Endothelial cell of umbilical vein (primary cell): ENCODE results near the gene NDUFB4. TPM values are rescaled to one million over a fixed set of nuclear protein-coding genes. Genes with fewer than 3 reads are reported as not detected.

ENCODE experiments used
- Bru-seq: library from RNA; stranded (reverse); fragments of 400-500 nt; gene quantifications from one replicate; lab custom pipeline; 2021; lab: Mats Ljungman, UMichigan
- BruChase-seq, 2 experiments: library from RNA; stranded (reverse); fragments of 400-500 nt; gene quantifications; one replicate each; lab custom pipeline; 2021; lab: Mats Ljungman, UMichigan
- BruUV-seq: library from RNA; stranded (reverse); fragments of 400-500 nt; replicated peaks from 2 replicates; lab custom pipeline; 2021; lab: Mats Ljungman, UMichigan
- CTCF ChIA-PET: fragments of 300-600, 350-600 bp; sonication (Branson Sonifier 250); formaldehyde crosslinking; loops from one replicate; lab custom pipeline; 2021; ENCODE audit warnings: antibody characterized with exemption, inconsistent platforms; lab: Charles Lee
- POLR2A ChIA-PET: fragments of 300-600, 350-600 bp; sonication (Branson Sonifier 250); formaldehyde crosslinking; loops from one replicate; lab custom pipeline; 2021; ENCODE audit warnings: antibody characterized with exemption, inconsistent platforms; lab: Charles Lee
- DNase-seq: peaks from one replicate; pipeline ENCODE4 v3.0.0-alpha.2; 2011; ENCODE audit warnings: low read depth, low spot score
- FAIRE-seq: peaks from 2 replicates; lab custom pipeline; 2011; peaks lifted over from hg19 to GRCh38; lab: Jason Lieb, UNC
- H2AFZ ChIP-seq: 2 replicates; pipeline ENCODE4 v1.6.0; 2012; ENCODE audit warnings: low read depth, low read length, control low read depth, inconsistent platforms
- H3K27ac ChIP-seq: 2 replicates; pipeline ENCODE4 v1.5.1; 2011; ENCODE audit warnings: low read depth, mild to moderate bottlenecking, control low read depth, low read length, moderate library complexity; ENCODE audit not compliant: insufficient read depth
- H3K27me3 ChIP-seq, 2 experiments: 2 replicates each; pipeline versions ENCODE4 v1.6.0 to v1.6.1; 2011; ENCODE audit warnings: low read length in 2 of 2, mixed read lengths in 1 of 2; ENCODE audit not compliant: control insufficient read depth in 2 of 2, insufficient read depth in 2 of 2
- H3K36me3 ChIP-seq, 2 experiments: 2 replicates in 1 of 2; 3 replicates in 1 of 2; pipeline ENCODE4 v1.5.1; 2011; ENCODE audit warnings: low read length in 2 of 2, mild to moderate bottlenecking in 1 of 2, moderate library complexity in 1 of 2; ENCODE audit not compliant: control insufficient read depth in 2 of 2, insufficient read depth in 2 of 2; ENCODE audit errors: extremely low read depth in 1 of 2
- H3K4me1 ChIP-seq: 3 replicates; pipeline ENCODE4 v1.5.1; 2011; ENCODE audit warnings: mild to moderate bottlenecking, low read length; ENCODE audit not compliant: control insufficient read depth, insufficient read depth; ENCODE audit errors: extremely low read depth
- H3K4me2 ChIP-seq: 2 replicates; pipeline ENCODE4 v1.6.1; 2011; ENCODE audit warnings: low read length, control low read depth, mixed read lengths; ENCODE audit not compliant: insufficient read depth
- H3K4me3 ChIP-seq, 3 experiments: fragments of 200-600 bp in 1 of 3; sonication (generic), shearing (Covaris generic) in 1 of 3; replicated peaks in 1 of 3; 2 replicates each; pipeline ENCODE4 v1.5.1; 2011 to 2016; ENCODE audit warnings: control low read depth in 3 of 3, low read length in 3 of 3, mild to moderate bottlenecking in 2 of 3, inconsistent platforms in 1 of 3, low read depth in 1 of 3, moderate library complexity in 1 of 3; ENCODE audit not compliant: insufficient read depth in 1 of 3
- H3K79me2 ChIP-seq: 2 replicates; pipeline ENCODE4 v1.6.0; 2012; ENCODE audit warnings: low read length, inconsistent platforms; ENCODE audit not compliant: control insufficient read depth, insufficient read depth
- H3K9ac ChIP-seq: replicated peaks from 2 replicates; pipeline ENCODE3; 2011; ENCODE audit warnings: low read length, control low read depth; ENCODE audit not compliant: insufficient read depth; ENCODE audit errors: extremely low read depth
- H3K9me1 ChIP-seq: replicated peaks from 3 replicates; pipeline ENCODE4 v1.6.0; 2011; ENCODE audit warnings: mild to moderate bottlenecking, low read length; ENCODE audit not compliant: control insufficient read depth, insufficient read depth; ENCODE audit errors: extremely low read depth
- H3K9me3 ChIP-seq: replicated peaks from 2 replicates; pipeline ENCODE4 v1.5.1; 2012; ENCODE audit warnings: low read length, inconsistent platforms; ENCODE audit not compliant: control insufficient read depth, insufficient read depth
- H4K20me1 ChIP-seq: replicated peaks from 2 replicates; pipeline ENCODE3; 2011; ENCODE audit warnings: mild to moderate bottlenecking, low read length; ENCODE audit not compliant: control insufficient read depth, insufficient read depth; ENCODE audit errors: extremely low read depth
- CTCF ChIP-seq, 2 donors: IDR thresholded peaks; 1 replicate in 1 of 2; 2 replicates in 1 of 2; pipeline ENCODE4 v1.5.1; 2011; ENCODE audit warnings: low read length in 2 of 2, mild to moderate bottlenecking in 2 of 2, moderate library complexity in 2 of 2, control low read depth in 1 of 2, inconsistent platforms in 1 of 2, low read depth in 1 of 2; ENCODE audit not compliant: insufficient read depth in 1 of 2; ENCODE audit errors: extremely low read depth in 1 of 2
- EZH2 ChIP-seq: IDR thresholded peaks from 2 replicates; pipeline ENCODE4 v1.6.1; 2012; ENCODE audit warnings: borderline replicate concordance, low read depth, mild to moderate bottlenecking, moderate library complexity, low read length, inconsistent platforms; ENCODE audit not compliant: severe bottlenecking
- FOS ChIP-seq: IDR thresholded peaks from 2 replicates; pipeline ENCODE4 v1.6.1; 2011; ENCODE audit warnings: mild to moderate bottlenecking, low read length, moderate library complexity, borderline replicate concordance; ENCODE audit not compliant: insufficient read depth
- GATA2 ChIP-seq: IDR thresholded peaks from 2 replicates; pipeline ENCODE4 v1.7.0; 2011; ENCODE audit warnings: low read depth, mild to moderate bottlenecking, moderate library complexity, mixed read lengths, low read length; ENCODE audit not compliant: insufficient read length, insufficient read depth
- JUN ChIP-seq: IDR thresholded peaks from 2 replicates; pipeline ENCODE4 v1.6.1; 2011; ENCODE audit warnings: borderline replicate concordance, low read depth; ENCODE audit not compliant: insufficient read length, insufficient read depth
- MYC ChIP-seq: IDR thresholded peaks from one replicate; pipeline ENCODE4 v1.6.1; 2011; ENCODE audit warnings: mild to moderate bottlenecking, low read depth, low read length
- POLR2A ChIP-seq: IDR thresholded peaks from 2 replicates; pipeline ENCODE4 v1.6.1; 2012; ENCODE audit warnings: low read depth, mild to moderate bottlenecking, control low read depth, low read length
- POLR2AphosphoS5 ChIP-seq: IDR thresholded peaks from 2 replicates; pipeline ENCODE4 v1.6.1; 2012; ENCODE audit warnings: low read depth, mild to moderate bottlenecking, control low read depth, low read length, moderate library complexity; ENCODE audit not compliant: insufficient read depth
- dilution Hi-C: fragments of 300-500 bp; cut with MboI; formaldehyde crosslinking; loops from one replicate; pipeline ENCODE4 v1.15.0; 2019; ENCODE audit warnings: low sequenced_read_pairs; ENCODE audit not compliant: extremely low pct_ligation_motif_present
- intact Hi-C: fragments of 100-400 bp; cut with micrococcal nuclease; formaldehyde crosslinking; loops from one replicate; pipeline ENCODE4 v1.10.0; 2022
- long read RNA-seq: library from polyadenylated mRNA; stranded (forward); transcript quantifications from one replicate; pipeline ENCODE4 v2.0.0, GENCODE V29; 2021
- polyA minus RNA-seq, 3 experiments: library from RNA; depleted of rRNA, polyadenylated mRNA; stranded (reverse); fragments of >200 nt; gene quantifications; 1 replicate in 1 of 3; 2 replicates in 2 of 3; pipeline ENCODE4 v1.2.3, GENCODE V29; 2011
- polyA plus RNA-seq, 4 experiments: library from polyadenylated mRNA; depleted of rRNA in 3 of 4; stranded (reverse) in 3 of 4; unstranded in 1 of 4; fragments of >200 nt; gene quantifications; 2 replicates each; pipeline versions ENCODE4 v1.2.1 to v1.2.3, GENCODE V29; 2011 to 2012; ENCODE audit warnings: missing spikeins in 1 of 4
- total RNA-seq: library from RNA; stranded (reverse); gene quantifications from 2 replicates; pipeline ENCODE4 v1.2.3, GENCODE V29; 2021
- TF ChIP-seq, protein P1 (sequence below): IDR thresholded peaks from 2 replicates; pipeline ENCODE4 v1.6.1; 2011; ENCODE audit not compliant: insufficient read depth, insufficient read length

NDUFB4 gene
- total RNA-seq (140 TPM in 2 replicates), polyA plus RNA-seq (191 and 210 TPM in 2 replicates), polyA minus RNA-seq (82.7 and 87.0 TPM in 2 replicates), Bru-seq, nascent RNA (percentile 94 among the genes with signal in this experiment), BruChase-seq, experiment 1, labeled RNA remaining after a 6-hour chase (percentile 97 among the genes with signal in this experiment), BruChase-seq, experiment 2, labeled RNA remaining after a 2-hour chase (percentile 94 among the genes with signal in this experiment)
- polyA plus RNA-seq (2011; cell fraction: cytosol; rRNA removed), result 343 and 356 TPM in 2 replicates
- polyA plus RNA-seq (2011; cell fraction: nucleus; rRNA removed), result 127 and 147 TPM in 2 replicates
- polyA plus RNA-seq (2012), result 140 and 175 TPM in 2 replicates
- polyA minus RNA-seq (2011; cell fraction: cytosol; rRNA and poly(A)+ RNA removed), result 186 TPM
- 38.2 and 42.2 TPM in 2 replicates for polyA minus RNA-seq (2011; cell fraction: nucleus; rRNA and poly(A)+ RNA removed)
- long read RNA-seq, transcript NDUFB4-206 (2 exons, 425 nt), result minor isoform, 17 of 478 reads
- long read RNA-seq, transcript NDUFB4-201 (3 exons, 671 nt), result major isoform, 441 of 478 reads
- long read RNA-seq, transcript NDUFB4-204 (3 exons, 558 nt), result minor isoform, 5 of 478 reads
- long read RNA-seq, partial matches to known transcripts, result 0 of 478 reads
- long read RNA-seq, other reads (novel, unspliced or antisense), result 14 of 478 reads

DNA sequence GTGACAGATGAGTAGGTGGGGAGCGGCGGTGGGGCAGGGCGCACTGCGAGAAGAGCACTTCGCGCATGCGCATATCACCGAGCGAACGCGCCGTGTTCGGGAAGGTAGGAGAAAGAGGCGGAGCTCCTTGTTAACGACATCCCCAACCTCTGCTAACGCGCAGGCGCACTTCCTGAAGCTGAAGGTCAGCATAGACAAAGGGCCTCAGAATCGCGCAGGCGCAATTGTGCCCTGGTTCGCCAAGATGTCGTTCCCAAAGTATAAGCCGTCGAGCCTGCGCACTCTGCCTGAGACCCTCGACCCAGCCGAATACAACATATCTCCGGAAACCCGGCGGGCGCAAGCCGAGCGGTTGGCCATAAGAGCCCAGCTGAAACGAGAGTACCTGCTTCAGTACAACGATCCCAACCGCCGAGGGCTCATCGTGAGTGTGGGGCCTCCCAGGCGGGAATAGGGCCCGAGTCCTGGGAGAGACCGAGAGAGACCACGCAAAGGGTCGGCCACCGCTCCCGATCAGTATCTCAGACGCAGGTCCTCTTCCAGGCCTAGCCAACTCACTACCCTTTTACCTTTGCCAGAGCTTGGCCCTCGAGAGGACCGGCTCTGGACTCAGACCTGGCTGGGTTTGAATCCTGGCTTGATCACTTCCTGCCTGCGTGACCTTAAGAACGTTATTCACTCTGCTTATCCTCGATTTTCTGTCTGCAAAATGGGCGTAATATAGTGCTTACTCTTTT, at the start of gene NDUFB4:
Gene NDUFB4 (plus strand): TSS at position 221 of the 737 bp plus-strand sequence. CDS start 24 bp downstream, at position 245.
- Histone ChIP-seq H3K9me1 (no peaks in the 10 kb centered on the region), H2AFZ (peak within 1 kb of the TSS; percentile 76), H3K79me2 (peaks cover 36% of the 10 kb centered on the region), H4K20me1 (no peaks in the 10 kb centered on the region), H3K27ac (peak within 1 kb of the TSS; percentile 83), H3K4me2 (peak within 1 kb of the TSS; percentile 88), H3K9ac (peak within 1 kb of the TSS; percentile 94), H3K4me1 (peaks cover 6% of the 10 kb centered on the region), H3K4me3 (peak within 1 kb of the TSS; percentile 50 to 88 (median 81)), H3K27me3 (no peaks in the 10 kb centered on the region), H3K36me3 (peaks cover 2 to 6% of the 10 kb centered on the region in 2 experiments), H3K9me3 (no peaks in the 10 kb centered on the region)
- TSS peak; percentile 77 for BruUV-seq
- peak; percentile 99 for FAIRE-seq
- DNase-seq, result peak; percentile 99
- TF ChIP-seq FOS (no peak), GATA2 (peak; percentile 28), JUN (no peak), MYC (no peak), POLR2A (peak; percentile 95), EZH2 (no peak), POLR2AphosphoS5 (peak; percentile 89), CTCF (IDR thresholded peaks at IDR 0.05; ENCODE audit: extremely low read depth in 1 of 2, insufficient read depth in 1 of 2, low read depth in 1 of 2, low read length in 2 of 2) (no peak)
- TF ChIP-seq, protein P1, sequence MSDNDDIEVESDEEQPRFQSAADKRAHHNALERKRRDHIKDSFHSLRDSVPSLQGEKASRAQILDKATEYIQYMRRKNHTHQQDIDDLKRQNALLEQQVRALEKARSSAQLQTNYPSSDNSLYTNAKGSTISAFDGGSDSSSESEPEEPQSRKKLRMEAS, result no peak
- CTCF ChIA-PET, result interaction anchor here (0.9 to 4.6 kb wide), 10 partner anchors 24 to 199 kb away, joined by 3 to 39 read pairs (median 5); no protein-coding TSS in a partner anchor
- dilution Hi-C loops, result no loop called here
- POLR2A ChIA-PET, result interaction anchor here (1.0 to 1.4 kb wide), 3 partner anchors 9 to 147 kb away, joined by 4 to 6 read pairs (median 6); partner anchors contain the start of genes GTF2E1 and RABL3
- intact Hi-C loops, result loop anchor here (1.0 to 2.0 kb wide), 4 partner anchors 37 to 199 kb away; partner anchors contain the start of genes GTF2E1 and RABL3
